Astrocyte (in vitro differentiated cells and primary cell): ENCODE results near the gene IQGAP3. TPM values are rescaled to one million over a fixed set of nuclear protein-coding genes. Genes with fewer than 3 reads are reported as not detected.

ENCODE experiments used
- DNase-seq: peaks from one replicate; pipeline ENCODE4 v3.0.0-alpha.2; 2010; ENCODE audit warnings: low read depth
- FAIRE-seq: peaks from 2 replicates; lab custom pipeline; 2011; peaks lifted over from hg19 to GRCh38; lab: Jason Lieb, UNC
- H2AFZ ChIP-seq: 2 replicates; pipeline ENCODE4 v1.6.0; 2012; ENCODE audit warnings: low read depth, low read length, inconsistent platforms
- H3K27ac ChIP-seq: 2 replicates; pipeline ENCODE4 v1.5.1; 2011; ENCODE audit warnings: low read depth, low read length, inconsistent platforms
- H3K27me3 ChIP-seq: 2 replicates; pipeline ENCODE4 v1.6.0; 2011; ENCODE audit warnings: low read length, inconsistent platforms; ENCODE audit not compliant: insufficient read depth
- H3K36me3 ChIP-seq: 2 replicates; pipeline ENCODE4 v1.5.1; 2011; ENCODE audit warnings: low read length, inconsistent platforms; ENCODE audit not compliant: insufficient read depth
- H3K4me1 ChIP-seq: 2 replicates; pipeline ENCODE4 v1.5.1; 2011; ENCODE audit warnings: low read length, inconsistent platforms; ENCODE audit not compliant: insufficient read depth
- H3K4me2 ChIP-seq: 2 replicates; pipeline ENCODE4 v1.6.0; 2012; ENCODE audit warnings: low read length, inconsistent platforms
- H3K4me3 ChIP-seq: 2 replicates; pipeline ENCODE4 v1.5.1; 2011; ENCODE audit warnings: low read depth, mild to moderate bottlenecking, low read length, inconsistent platforms; ENCODE audit not compliant: insufficient read depth
- H3K79me2 ChIP-seq: 2 replicates; pipeline ENCODE4 v1.6.0; 2012; ENCODE audit warnings: mild to moderate bottlenecking, low read length, inconsistent platforms; ENCODE audit not compliant: insufficient read depth
- H3K9ac ChIP-seq: 2 replicates; pipeline ENCODE4 v1.6.0; 2012; ENCODE audit warnings: mild to moderate bottlenecking, low read length, inconsistent platforms
- H3K9me3 ChIP-seq: 2 replicates; pipeline ENCODE4 v1.5.1; 2012; ENCODE audit warnings: low read depth, mild to moderate bottlenecking, low read length, inconsistent platforms; ENCODE audit not compliant: insufficient read depth
- H4K20me1 ChIP-seq: 2 replicates; pipeline ENCODE4 v1.6.0; 2012; ENCODE audit warnings: low read length, inconsistent platforms; ENCODE audit not compliant: insufficient read depth
- H3K27ac Mint-ChIP-seq: one replicate; pipeline ENCODE4 v1.8.0; 2021; ENCODE audit warnings: mild to moderate bottlenecking, mixed read lengths; ENCODE audit not compliant: unreplicated experiment
- H3K27me3 Mint-ChIP-seq: one replicate; pipeline ENCODE4 v1.8.0; 2021; ENCODE audit warnings: low read depth, mixed read lengths; ENCODE audit not compliant: unreplicated experiment
- H3K36me3 Mint-ChIP-seq: one replicate; pipeline ENCODE4 v1.8.0; 2021; ENCODE audit warnings: low read depth, mixed read lengths; ENCODE audit not compliant: unreplicated experiment
- H3K4me1 Mint-ChIP-seq: one replicate; pipeline ENCODE4 v1.8.0; 2021; ENCODE audit warnings: low read depth, mixed read lengths; ENCODE audit not compliant: unreplicated experiment
- H3K4me3 Mint-ChIP-seq: one replicate; pipeline ENCODE4 v1.8.0; 2021; ENCODE audit warnings: mild to moderate bottlenecking, moderate library complexity, mixed read lengths; ENCODE audit not compliant: unreplicated experiment
- H3K9me3 Mint-ChIP-seq: one replicate; pipeline ENCODE4 v1.8.0; 2021; ENCODE audit warnings: mild to moderate bottlenecking, mixed read lengths; ENCODE audit not compliant: unreplicated experiment
- CTCF ChIP-seq: IDR thresholded peaks from 2 replicates; pipeline ENCODE4 v1.5.1; 2011; ENCODE audit warnings: low read depth, mild to moderate bottlenecking, inconsistent platforms, low read length, moderate library complexity; ENCODE audit not compliant: insufficient read depth
- EZH2 ChIP-seq: IDR thresholded peaks from 2 replicates; pipeline ENCODE4 v1.6.1; 2012; ENCODE audit warnings: mild to moderate bottlenecking, low read length, inconsistent platforms; ENCODE audit not compliant: insufficient read depth
- total RNA-seq: library from RNA; stranded (reverse); gene quantifications from 2 replicates; pipeline ENCODE4 v1.2.1, GENCODE V29; 2021

The IQGAP3 gene
- total RNA-seq, 1 donor from 2014 or later: 2.2 TPM

- TF ChIP-seq CTCF: no peak
- no peak for TF ChIP-seq EZH2
- H3K9me3 ChIP-seq: no peaks in the 10 kb centered on the region
- H4K20me1 ChIP-seq: peaks cover 100% of the 10 kb centered on the region
- Mint-ChIP-seq H3K4me1 (peaks cover 63% of the 10 kb centered on the region), H3K4me3 (peak overlapping the region; percentile 54), H3K36me3 (peaks cover 16% of the 10 kb centered on the region), H3K27me3 (no peaks in the 10 kb centered on the region), H3K9me3 (no peaks in the 10 kb centered on the region), H3K27ac (no peak overlapping the region)
- DNase-seq (no peak), FAIRE-seq (no peak)
- no peaks in the 10 kb centered on the region for H3K36me3 ChIP-seq
- H3K4me3 ChIP-seq: peak overlapping the region; percentile 29
- H2AFZ ChIP-seq: no peak overlapping the region
- peak overlapping the region; percentile 76 for H3K4me2 ChIP-seq
- peaks cover 44% of the 10 kb centered on the region for H3K4me1 ChIP-seq
- H3K79me2 ChIP-seq: peaks cover 100% of the 10 kb centered on the region
- H3K27me3 ChIP-seq: no peaks in the 10 kb centered on the region
- H3K9ac ChIP-seq: peak overlapping the region; percentile 50
- no peak overlapping the region for H3K27ac ChIP-seq
These were observed 81.0 kb downstream of the IQGAP3 start for GRCh38 chr1:156491151-156491949.

- Histone ChIP-seq H3K9ac (peak overlapping the region; percentile 50), H3K4me1 (peaks cover 36% of the 10 kb centered on the region), H3K36me3 (no peaks in the 10 kb centered on the region), H2AFZ (no peak overlapping the region), H3K9me3 (no peaks in the 10 kb centered on the region), H3K27ac (no peak overlapping the region), H3K4me2 (peak overlapping the region; percentile 76), H4K20me1 (peaks cover 100% of the 10 kb centered on the region), H3K4me3 (peak overlapping the region; percentile 29), H3K79me2 (peaks cover 100% of the 10 kb centered on the region), H3K27me3 (no peaks in the 10 kb centered on the region)
- TF ChIP-seq EZH2 (no peak), CTCF (no peak)
- Mint-ChIP-seq H3K4me1 (peaks cover 56% of the 10 kb centered on the region), H3K9me3 (no peaks in the 10 kb centered on the region), H3K4me3 (no peak overlapping the region), H3K27me3 (no peaks in the 10 kb centered on the region), H3K27ac (peak overlapping the region; percentile 47), H3K36me3 (peaks cover 16% of the 10 kb centered on the region)
- DNase-seq (no peak), FAIRE-seq (no peak)
These were observed 81.8 kb downstream of the IQGAP3 start for GRCh38 chr1:156490401-156491032.
